A673 (cell line): ENCODE data around the gene BRCA1. TPM values are rescaled to one million over a fixed set of nuclear protein-coding genes. Genes with fewer than 3 reads are reported as not detected.
"Not testable (repeated sequence)": the region's sequence is repeated elsewhere in the genome, so short reads cannot be mapped to it uniquely, and the experiment has no call there.

Source experiments
- BruUV-seq: library from RNA; stranded (reverse); fragments of 400-500 nt; replicated peaks from 2 replicates; lab custom pipeline; 2021; lab: Mats Ljungman, UMichigan
- CTCF ChIA-PET: fragments of 300-600 bp; sonication (Branson Sonifier 250); formaldehyde crosslinking; loops from one replicate; lab custom pipeline; 2022; ENCODE audit warnings: antibody characterized with exemption; lab: Charles Lee
- POLR2A ChIA-PET: fragments of 300-600 bp; sonication (Branson Sonifier 250); formaldehyde crosslinking; loops from one replicate; lab custom pipeline; 2022; ENCODE audit warnings: antibody characterized with exemption; ENCODE audit not compliant: low non-redundant PET; lab: Charles Lee
- DNase-seq: peaks from one replicate; pipeline ENCODE4 v3.0.0-alpha.2; 2015; ENCODE audit warnings: low spot score
- H3K27ac ChIP-seq: fragments of 200-600 bp; sonication (generic); 2 replicates; pipeline ENCODE4 v1.5.1; 2016; ENCODE audit warnings: mixed run types, low read depth, mild to moderate bottlenecking, mixed read lengths, antibody characterized with exemption, low read length; ENCODE audit not compliant: poor library complexity, severe bottlenecking
- H3K27me3 ChIP-seq: fragments of 200-600 bp; sonication (generic); replicated peaks from 2 replicates; pipeline ENCODE4 v1.6.1; 2017; ENCODE audit warnings: mixed run types, low read depth, mild to moderate bottlenecking, mixed read lengths, antibody characterized with exemption, low read length; ENCODE audit not compliant: insufficient read depth, poor library complexity
- H3K36me3 ChIP-seq: fragments of 200-600 bp; sonication (generic); 2 replicates; pipeline ENCODE4 v1.6.1; 2016; ENCODE audit warnings: mixed run types, mild to moderate bottlenecking, mixed read lengths, antibody characterized with exemption, low read length; ENCODE audit not compliant: insufficient read depth, poor library complexity, severe bottlenecking
- H3K4me1 ChIP-seq: fragments of 200-600 bp; sonication (generic); 2 replicates; pipeline ENCODE4 v1.6.1; 2017; ENCODE audit warnings: mixed run types, mild to moderate bottlenecking, mixed read lengths, antibody characterized with exemption, low read length; ENCODE audit not compliant: insufficient read depth, poor library complexity, severe bottlenecking
- H3K4me3 ChIP-seq: fragments of 200-600 bp; sonication (generic); 2 replicates; pipeline ENCODE4 v1.5.1; 2016; ENCODE audit warnings: low read depth, mixed run types, mild to moderate bottlenecking, mixed read lengths, low read length; ENCODE audit not compliant: poor library complexity, severe bottlenecking
- H3K9me3 ChIP-seq: fragments of 200-600 bp; sonication (generic); 2 replicates; pipeline ENCODE4 v1.6.1; 2016; ENCODE audit warnings: mixed run types, low read depth, mild to moderate bottlenecking, mixed read lengths, antibody characterized with exemption, low read length; ENCODE audit not compliant: poor library complexity, severe bottlenecking
- CTCF ChIP-seq: fragments of 300-800, 200-600 bp; sonication (generic); conservative IDR thresholded peaks from 2 replicates; pipeline ENCODE4 v1.5.1; 2017; ENCODE audit warnings: low read depth, mild to moderate bottlenecking, antibody characterized with exemption, low read length, moderate library complexity, mixed read lengths
- EZH2 ChIP-seq: fragments of 200-600 bp; sonication (generic); IDR thresholded peaks from 2 replicates; pipeline ENCODE4 v1.6.1; 2017; ENCODE audit warnings: borderline replicate concordance, low read depth, mild to moderate bottlenecking, mixed read lengths, antibody characterized with exemption, low read length; ENCODE audit not compliant: poor library complexity, severe bottlenecking
- intact Hi-C: fragments of 100-400 bp; cut with micrococcal nuclease; formaldehyde crosslinking; loops from one replicate; pipeline ENCODE4 v1.10.0; 2022; ENCODE audit not compliant: unreplicated experiment
- total RNA-seq: library from RNA; stranded (reverse); gene quantifications from 2 replicates; pipeline ENCODE4 v1.2.3, GENCODE V29; 2021

Gene BRCA1
- total RNA-seq, 1 experiment from 2014 or later = 24.2 TPM

- intact Hi-C loops = no loop called here
These were observed 30.5 kb upstream of the BRCA1 start for GRCh38 chr17:43155666-43156065.

GRCh38 chr17:43153197-43153835, 28.2 kb upstream of the BRCA1 start:
- intact Hi-C loops, H3K4me3 ChIP-seq, H3K9me3 ChIP-seq, H3K4me1 ChIP-seq, DNase-seq, POLR2A ChIA-PET, H3K27ac ChIP-seq, H3K36me3 ChIP-seq, BruUV-seq, CTCF ChIA-PET, H3K27me3 ChIP-seq: not testable (repeated sequence)

More at GRCh38 chr17:43155666-43156065, 30.5 kb upstream of the BRCA1 start:
- Histone ChIP-seq H3K4me3 (no peak overlapping the region), H3K27ac (no peak overlapping the region), H3K9me3 (no peaks in the 10 kb centered on the region), H3K4me1 (no peaks in the 10 kb centered on the region), H3K27me3 (no peaks in the 10 kb centered on the region), H3K36me3 (no peaks in the 10 kb centered on the region)
- no peak for TF ChIP-seq EZH2
- TF ChIP-seq CTCF = no peak
- no TSS peak for BruUV-seq
- DNase-seq = no peak
- CTCF ChIA-PET = no interaction called here
- POLR2A ChIA-PET = no interaction called here

GRCh38 chr17:43151880-43152456, 26.8 kb upstream of the BRCA1 start:
- ChIA-PET POLR2A (no interaction called here), CTCF (no interaction called here)
- no peaks in the 10 kb centered on the region for H3K27me3 ChIP-seq
- H3K4me3 ChIP-seq = no peak overlapping the region
- no peaks in the 10 kb centered on the region for H3K9me3 ChIP-seq
- DNase-seq = no peak
- intact Hi-C loops = no loop called here
- no peaks in the 10 kb centered on the region for H3K36me3 ChIP-seq
- no peaks in the 10 kb centered on the region for H3K4me1 ChIP-seq
- no peak for TF ChIP-seq EZH2
- no peak for TF ChIP-seq CTCF
- no peak overlapping the region for H3K27ac ChIP-seq
- no TSS peak for BruUV-seq

- CTCF ChIA-PET = no interaction called here
- H3K36me3 ChIP-seq = no peaks in the 10 kb centered on the region
- H3K9me3 ChIP-seq = no peaks in the 10 kb centered on the region
- no peaks in the 10 kb centered on the region for H3K27me3 ChIP-seq
- POLR2A ChIA-PET = no interaction called here
- BruUV-seq = no TSS peak
- H3K27ac ChIP-seq = no peak overlapping the region
- TF ChIP-seq CTCF (no peak), EZH2 (no peak)
- H3K4me3 ChIP-seq = no peak overlapping the region
- no peak for DNase-seq
- no peaks in the 10 kb centered on the region for H3K4me1 ChIP-seq
- intact Hi-C loops = no loop called here
These were observed 21.5 kb upstream of the BRCA1 start for GRCh38 chr17:43146649-43147048.
